Subcutaneous adipose tissue (tissue), 4 donors: Measurements from ENCODE around the gene TMEM150B. TPM values are rescaled to one million over a fixed set of nuclear protein-coding genes. Genes with fewer than 3 reads are reported as not detected.

Source experiments
- CTCF ChIP-seq: fragments of 450-650 bp; IDR thresholded peaks from one replicate; pipeline ENCODE4 v1.5.1; 2016; ENCODE audit warnings: low read depth, mild to moderate bottlenecking, control low read depth, antibody characterized with exemption, moderate library complexity
- total RNA-seq, 4 donors: library from RNA; depleted of rRNA; stranded (reverse); fragments of >200 nt; gene quantifications; one replicate each; pipeline ENCODE4 v1.1.0, GENCODE V29; 2016

TMEM150B gene
- total RNA-seq, 4 donors from 2014 or later, result 10.0 to 17.8 (median 14.4) TPM

- TF ChIP-seq CTCF, result no peak
These were observed 41.4 kb downstream of the TMEM150B start, which contains the start of gene BRSK1 for GRCh38 chr19:55283548-55284377. BRSK1 (plus strand) TSS chr19:55283997; CDS start chr19:55284443, 446 bp downstream.

- TF ChIP-seq CTCF, result no peak
These were observed 45.1 kb downstream of the TMEM150B start, which contains the start of gene HSPBP1 for GRCh38 chr19:55279770-55280643. HSPBP1 (minus strand) TSS chr19:55280110; CDS start chr19:55279608, 502 bp downstream.

GRCh38 chr19:55279340-55279739 is 45.8 kb downstream of the TMEM150B start:
- TF ChIP-seq CTCF, result no peak

GRCh38 chr19:55278391-55279135 is 46.6 kb downstream of the TMEM150B start:
- no peak for TF ChIP-seq CTCF

GRCh38 chr19:55277494-55277893 is 47.6 kb downstream of the TMEM150B start:
- TF ChIP-seq CTCF, result no peak

- no peak for TF ChIP-seq CTCF
These were observed 48.3 kb downstream of the TMEM150B start for GRCh38 chr19:55276720-55277430.
